OCI-LY1 (cell line): ENCODE measurements around the gene MANSC1.
"Not testable (repeated sequence)": the region's sequence is repeated elsewhere in the genome, so short reads cannot be mapped to it uniquely, and the experiment has no call there.

Experiments used
- H2AFZ ChIP-seq: fragments of 200-600 bp; sonication (generic), shearing (Covaris generic); 2 replicates; pipeline ENCODE4 v1.6.0; 2014; ENCODE audit warnings: antibody characterized with exemption, mild to moderate bottlenecking, low read length
- H3F3A ChIP-seq: fragments of 200-600 bp; sonication (generic), shearing (Covaris generic); 2 replicates; pipeline ENCODE4 v1.6.0; 2014; ENCODE audit warnings: mild to moderate bottlenecking, antibody characterized with exemption, low read length, moderate library complexity; ENCODE audit not compliant: insufficient read depth
- H3K27ac ChIP-seq: fragments of 200-600 bp; sonication (generic); 2 replicates; pipeline ENCODE4 v1.5.1; 2014; ENCODE audit warnings: low read length, mixed run types, mild to moderate bottlenecking, low read depth; ENCODE audit not compliant: poor library complexity, severe bottlenecking
- H3K27me3 ChIP-seq: fragments of 200-600 bp; sonication (generic); 2 replicates; pipeline ENCODE4 v1.6.0; 2014; ENCODE audit warnings: antibody characterized with exemption, mild to moderate bottlenecking, low read length, moderate library complexity; ENCODE audit not compliant: insufficient read depth
- H3K36me3 ChIP-seq: fragments of 200-600 bp; sonication (generic); 2 replicates; pipeline ENCODE4 v1.6.1; 2014; ENCODE audit warnings: mild to moderate bottlenecking, antibody characterized with exemption, low read length, moderate library complexity, mixed read lengths; ENCODE audit not compliant: insufficient read depth
- H3K4me1 ChIP-seq: fragments of 200-600 bp; sonication (generic); 2 replicates; pipeline ENCODE4 v1.5.1; 2014; ENCODE audit warnings: mild to moderate bottlenecking, low read length, moderate library complexity; ENCODE audit not compliant: insufficient read depth, severe bottlenecking
- H3K4me2 ChIP-seq: fragments of 200-600 bp; sonication (generic), shearing (Covaris generic); 2 replicates; pipeline ENCODE4 v1.6.1; 2014; ENCODE audit warnings: low read length
- H3K4me3 ChIP-seq: fragments of 200-600 bp; sonication (generic); 2 replicates; pipeline ENCODE4 v1.5.1; 2014; ENCODE audit warnings: low read length, low read depth, mild to moderate bottlenecking, mixed read lengths; ENCODE audit not compliant: poor library complexity, severe bottlenecking
- H3K79me2 ChIP-seq: fragments of 200-600 bp; shearing (Covaris generic); 2 replicates; pipeline ENCODE4 v1.6.1; 2016; ENCODE audit warnings: mixed run types, low read length, mixed read lengths; ENCODE audit not compliant: insufficient read depth
- H3K9ac ChIP-seq: fragments of 200-600 bp; sonication (generic), shearing (Covaris generic); 2 replicates; pipeline ENCODE4 v1.6.1; 2014; ENCODE audit warnings: mild to moderate bottlenecking, low read length, mixed read lengths
- H3K9me2 ChIP-seq: fragments of 200-600 bp; sonication (generic), shearing (Covaris generic); 2 replicates; pipeline ENCODE4 v1.6.1; 2014; ENCODE audit warnings: low read depth, mild to moderate bottlenecking, low read length, mixed read lengths
- H3K9me3 ChIP-seq: fragments of 200-600 bp; shearing (Covaris generic); 2 replicates; pipeline ENCODE4 v1.6.1; 2014; ENCODE audit warnings: low read length, mixed read lengths
- H4K20me1 ChIP-seq: fragments of 200-600 bp; sonication (generic), shearing (Covaris generic); 2 replicates; pipeline ENCODE4 v1.6.0; 2016; ENCODE audit warnings: mild to moderate bottlenecking, low read length; ENCODE audit not compliant: insufficient read depth
- EZH2 ChIP-seq: fragments of 200-600 bp; sonication (generic), shearing (Covaris generic); IDR thresholded peaks from 2 replicates; pipeline ENCODE4 v1.8.0; 2017; ENCODE audit warnings: borderline replicate concordance, mixed run types, mild to moderate bottlenecking, antibody characterized with exemption, low read length, moderate library complexity, mixed read lengths
- TF ChIP-seq, protein P1 (sequence below): fragments of 200-600 bp; sonication (generic), shearing (Covaris generic); IDR thresholded peaks from 2 replicates; pipeline ENCODE4 v1.5.1; 2017; ENCODE audit warnings: mild to moderate bottlenecking, antibody characterized with exemption, low read length, moderate library complexity, mixed read lengths

MANSC1 gene

DNA sequence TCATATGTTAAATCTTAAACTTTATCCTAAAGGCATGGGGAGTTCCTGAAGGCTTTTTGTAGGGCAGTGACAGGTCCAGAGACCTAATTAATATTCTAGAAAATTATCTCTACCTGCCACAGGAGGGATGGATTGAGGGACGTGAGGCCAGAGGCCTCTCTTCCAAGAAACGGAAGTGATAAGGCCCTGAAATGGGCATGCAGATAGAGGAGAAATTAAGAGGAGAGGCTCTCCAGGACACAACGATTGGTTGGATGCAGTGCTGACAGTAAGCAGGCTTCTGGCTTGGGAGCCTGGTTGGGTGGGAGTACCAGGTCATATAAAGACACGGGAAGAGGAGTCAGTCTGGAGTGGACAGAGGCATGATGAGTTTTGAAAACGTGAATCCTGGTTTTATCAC, 3.8 kb upstream of the MANSC1 start:
- no peaks in the 10 kb centered on the region for H4K20me1 ChIP-seq
- H3K4me1 ChIP-seq: peaks cover 27% of the 10 kb centered on the region
- no peaks in the 10 kb centered on the region for H3K36me3 ChIP-seq
- H3K27me3 ChIP-seq: no peaks in the 10 kb centered on the region
- no peak for TF ChIP-seq EZH2
- TF ChIP-seq, protein P1, sequence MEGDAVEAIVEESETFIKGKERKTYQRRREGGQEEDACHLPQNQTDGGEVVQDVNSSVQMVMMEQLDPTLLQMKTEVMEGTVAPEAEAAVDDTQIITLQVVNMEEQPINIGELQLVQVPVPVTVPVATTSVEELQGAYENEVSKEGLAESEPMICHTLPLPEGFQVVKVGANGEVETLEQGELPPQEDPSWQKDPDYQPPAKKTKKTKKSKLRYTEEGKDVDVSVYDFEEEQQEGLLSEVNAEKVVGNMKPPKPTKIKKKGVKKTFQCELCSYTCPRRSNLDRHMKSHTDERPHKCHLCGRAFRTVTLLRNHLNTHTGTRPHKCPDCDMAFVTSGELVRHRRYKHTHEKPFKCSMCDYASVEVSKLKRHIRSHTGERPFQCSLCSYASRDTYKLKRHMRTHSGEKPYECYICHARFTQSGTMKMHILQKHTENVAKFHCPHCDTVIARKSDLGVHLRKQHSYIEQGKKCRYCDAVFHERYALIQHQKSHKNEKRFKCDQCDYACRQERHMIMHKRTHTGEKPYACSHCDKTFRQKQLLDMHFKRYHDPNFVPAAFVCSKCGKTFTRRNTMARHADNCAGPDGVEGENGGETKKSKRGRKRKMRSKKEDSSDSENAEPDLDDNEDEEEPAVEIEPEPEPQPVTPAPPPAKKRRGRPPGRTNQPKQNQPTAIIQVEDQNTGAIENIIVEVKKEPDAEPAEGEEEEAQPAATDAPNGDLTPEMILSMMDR: no peak
- H3K4me2 ChIP-seq: no peak overlapping the region
- H3K27ac ChIP-seq: no peak overlapping the region
- H3K79me2 ChIP-seq: peaks cover 3% of the 10 kb centered on the region; the same call in 1 of the 2 replicates
- H3F3A ChIP-seq: no peaks in the 10 kb centered on the region
- H3K9ac ChIP-seq: no peak overlapping the region
- no peaks in the 10 kb centered on the region for H3K9me3 ChIP-seq
- H3K9me2 ChIP-seq: no peaks in the 10 kb centered on the region
- H2AFZ ChIP-seq: no peak overlapping the region
- no peak overlapping the region for H3K4me3 ChIP-seq

DNA sequence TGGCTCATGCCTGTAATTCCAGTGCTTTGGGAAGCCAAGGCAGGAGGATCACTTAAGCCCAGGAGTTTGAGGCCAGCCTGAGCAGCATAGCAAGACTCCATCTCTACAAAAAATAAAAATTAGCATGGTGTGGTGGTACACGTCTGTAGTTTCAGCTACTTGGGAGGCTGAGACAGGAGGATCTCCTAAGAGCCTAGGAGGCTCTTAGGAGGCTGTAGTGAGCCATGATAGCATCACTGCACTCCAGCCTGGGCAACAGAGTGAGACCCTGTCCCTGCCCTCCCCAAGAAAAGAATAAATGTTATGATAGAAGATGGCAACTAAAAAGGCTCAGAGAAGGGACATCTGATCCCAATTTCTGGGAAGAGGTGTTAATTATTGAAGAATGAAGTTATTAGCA, 3.2 kb upstream of the MANSC1 start:
- H3K27ac ChIP-seq: no peak overlapping the region
- H3K9me3 ChIP-seq: no peaks in the 10 kb centered on the region
- H3K4me2 ChIP-seq: no peak overlapping the region
- no peak overlapping the region for H2AFZ ChIP-seq
- H3K9ac ChIP-seq: no peak overlapping the region
- no peaks in the 10 kb centered on the region for H3K36me3 ChIP-seq
- H4K20me1 ChIP-seq: no peaks in the 10 kb centered on the region
- H3K79me2 ChIP-seq: no peaks in the 10 kb centered on the region
- H3K4me1 ChIP-seq: peaks cover 22% of the 10 kb centered on the region
- no peak for TF ChIP-seq EZH2
- TF ChIP-seq, protein P1: no peak
- no peaks in the 10 kb centered on the region for H3K9me2 ChIP-seq
- no peaks in the 10 kb centered on the region for H3F3A ChIP-seq
- H3K4me3 ChIP-seq: no peak overlapping the region
- no peaks in the 10 kb centered on the region for H3K27me3 ChIP-seq

DNA sequence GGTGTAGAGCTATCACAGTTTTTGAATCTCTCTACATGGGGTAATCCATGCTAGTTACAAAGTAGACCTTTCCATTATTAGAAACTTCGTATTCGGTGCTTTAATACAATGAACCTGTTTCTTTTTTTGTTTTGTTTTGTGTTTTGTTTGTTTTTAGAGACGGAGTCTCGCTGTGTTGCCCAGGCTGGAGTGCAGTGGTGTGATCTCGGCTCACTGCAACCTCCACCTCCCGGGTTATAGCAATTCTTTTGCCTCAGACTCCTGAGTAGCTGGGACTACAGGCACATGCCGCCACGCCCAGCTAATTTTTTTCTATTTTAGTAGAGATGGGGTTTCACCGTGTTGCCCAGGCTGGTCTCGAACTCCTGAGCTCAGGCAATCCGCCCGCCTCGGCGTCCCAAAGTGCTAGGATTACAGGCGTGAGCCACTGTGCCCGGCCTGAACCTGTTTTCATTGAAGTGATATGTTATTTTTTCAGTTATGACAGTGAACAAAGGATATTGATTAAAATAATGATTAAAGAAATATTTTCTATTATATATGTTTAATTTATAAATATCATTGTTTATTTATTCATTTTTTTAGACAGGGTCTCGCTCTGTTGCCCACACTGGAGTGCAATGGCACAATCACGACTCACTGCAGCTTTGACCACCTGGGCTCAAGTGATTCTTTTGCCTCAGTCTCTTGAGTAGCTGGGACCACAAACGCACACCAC, 1.6 kb upstream of the MANSC1 start:
- H3K36me3 ChIP-seq, H3K9me2 ChIP-seq, H3K9me3 ChIP-seq, H3K4me3 ChIP-seq, H3K27ac ChIP-seq, H2AFZ ChIP-seq, H4K20me1 ChIP-seq, H3K9ac ChIP-seq, H3K27me3 ChIP-seq, H3K79me2 ChIP-seq, H3K4me2 ChIP-seq, H3F3A ChIP-seq: not testable (repeated sequence)
- H3K4me1 ChIP-seq: peaks cover 12% of the 10 kb centered on the region

DNA sequence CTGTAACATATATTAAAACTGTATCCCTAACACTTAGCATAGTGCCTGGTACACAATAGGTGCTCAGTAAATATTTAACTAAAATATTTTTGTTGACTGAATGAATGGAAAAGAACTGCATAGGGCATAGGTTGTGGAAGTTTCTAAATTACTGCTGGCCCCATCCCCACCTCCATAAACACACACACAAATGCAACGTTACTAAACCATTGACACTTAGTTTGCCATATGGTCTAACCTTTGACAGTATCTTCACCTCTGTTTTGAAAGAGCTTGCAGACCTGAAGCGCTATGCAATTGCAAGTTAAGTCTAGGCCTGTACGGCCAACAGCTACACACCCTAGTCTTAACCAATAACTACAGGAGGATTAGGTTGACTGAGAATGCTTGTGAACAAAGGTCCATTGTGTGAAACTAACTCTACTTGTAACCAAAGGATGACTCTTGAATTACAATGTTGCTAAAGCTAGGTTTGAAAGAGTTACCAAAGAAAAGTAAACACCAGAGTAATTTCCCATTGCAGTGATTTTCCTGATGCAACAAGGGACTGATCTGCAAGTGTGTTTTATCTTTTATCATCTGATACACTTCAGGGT, 924 bp upstream of the MANSC1 start:
- Histone ChIP-seq H3K79me2 (no peaks in the 10 kb centered on the region), H3F3A (no peaks in the 10 kb centered on the region), H3K27me3 (no peaks in the 10 kb centered on the region; the same call in 1 of the 2 replicates), H3K9ac (no peak overlapping the region; the same call in 1 of the 2 replicates), H3K9me2 (no peaks in the 10 kb centered on the region), H3K4me1 (peaks cover 6% of the 10 kb centered on the region), H4K20me1 (no peaks in the 10 kb centered on the region), H3K9me3 (no peaks in the 10 kb centered on the region), H3K4me2 (peak overlapping the region; percentile 60), H3K36me3 (no peaks in the 10 kb centered on the region), H3K4me3 (no peak overlapping the region), H3K27ac (no peak overlapping the region), H2AFZ (no peak overlapping the region)
- TF ChIP-seq EZH2: no peak
- TF ChIP-seq, protein P1: no peak
